GM20431 (cell line): ENCODE measurements around the gene SPACA4.

Experiments
- in situ Hi-C: fragments of 300-500 bp; cut with MseI, MboI; formaldehyde crosslinking; loops from one replicate; pipeline ENCODE4 v1.15.0; 2020; ENCODE audit warnings: low sequenced_read_pairs; ENCODE audit not compliant: unreplicated experiment

The SPACA4 gene

GRCh38 chr19:48596237-48596636 is 10.3 kb upstream of the SPACA4 start:
- in situ Hi-C loops: no loop called here

GRCh38 chr19:48596679-48597465 is 9.7 kb upstream of the SPACA4 start:
- in situ Hi-C loops: no loop called here

- in situ Hi-C loops: no loop called here
Measured at GRCh38 chr19:48598996-48599700, 7.4 kb upstream of the SPACA4 start.

GRCh38 chr19:48600679-48601417 is 5.7 kb upstream of the SPACA4 start:
- in situ Hi-C loops: no loop called here

GRCh38 chr19:48603001-48603400 is 3.5 kb upstream of the SPACA4 start:
- in situ Hi-C loops: no loop called here

- in situ Hi-C loops: no loop called here
Measured at GRCh38 chr19:48603449-48603848, 3.1 kb upstream of the SPACA4 start.

- in situ Hi-C loops: no loop called here
Measured at GRCh38 chr19:48603850-48604249, 2.7 kb upstream of the SPACA4 start.

GRCh38 chr19:48607359-48607755 is 815 bp downstream of the SPACA4 start:
- in situ Hi-C loops: no loop called here

- in situ Hi-C loops: no loop called here
Measured at GRCh38 chr19:48608798-48609263, 2.3 kb downstream of the SPACA4 start.

- in situ Hi-C loops: no loop called here
Measured at GRCh38 chr19:48609571-48610108, 3.1 kb downstream of the SPACA4 start.

GRCh38 chr19:48611872-48612271 is 5.3 kb downstream of the SPACA4 start:
- in situ Hi-C loops: no loop called here

GRCh38 chr19:48613024-48613851 is 6.7 kb downstream of the SPACA4 start:
- in situ Hi-C loops: no loop called here

GRCh38 chr19:48613852-48614435 is 7.4 kb downstream of the SPACA4 start:
- in situ Hi-C loops: no loop called here

GRCh38 chr19:48614436-48615230 is 8.1 kb downstream of the SPACA4 start, which contains the start of gene FAM83E:
Gene FAM83E, minus strand, starts transcription at chr19:48615076. Its CDS starts 1,704 bp downstream, at chr19:48613372.
- in situ Hi-C loops: no loop called here

- in situ Hi-C loops: no loop called here
Measured at GRCh38 chr19:48615231-48616040, 8.9 kb downstream of the SPACA4 start.

- in situ Hi-C loops: no loop called here
Measured at GRCh38 chr19:48616041-48616436, 9.5 kb downstream of the SPACA4 start.

- in situ Hi-C loops: no loop called here
Measured at GRCh38 chr19:48616491-48617056, 10.0 kb downstream of the SPACA4 start.
